ENCODE measurements around the gene PPP5C.
A peak's percentile ranks its signal among the peaks of the same experiment; 100 is the strongest.

PPP5C gene

GRCh38 chr19:46367426-46367825 lies 20.5 kb downstream of the PPP5C start:
- TF ChIP-seq CTCF (IDR thresholded peaks at IDR 0.05; ENCODE audit: poor library complexity, severe bottlenecking) = no peak
- no peak for ATAC-seq (ENCODE audit: low read depth)
- H3K27ac ChIP-seq (ENCODE audit: poor library complexity, severe bottlenecking) = no peak overlapping the region
- peaks cover 28% of the 10 kb centered on the region for H3K4me1 ChIP-seq (ENCODE audit: insufficient read depth, poor library complexity, severe bottlenecking)
- no peak overlapping the region for H3K4me3 ChIP-seq (ENCODE audit: severe bottlenecking)
- H3K36me3 ChIP-seq (ENCODE audit: low read depth) = peaks cover 80% of the 10 kb centered on the region
- no peaks in the 10 kb centered on the region for H3K27me3 ChIP-seq (ENCODE audit: insufficient read depth, poor library complexity, severe bottlenecking)
- DNase-seq (ENCODE audit: low spot score) = no peak
- H3K9me3 ChIP-seq (ENCODE audit: severe bottlenecking) = no peaks in the 10 kb centered on the region

- Histone ChIP-seq H3K4me1 (ENCODE audit: insufficient read depth, poor library complexity, severe bottlenecking) (peaks cover 35% of the 10 kb centered on the region), H3K27me3 (ENCODE audit: insufficient read depth, poor library complexity, severe bottlenecking) (no peaks in the 10 kb centered on the region), H3K36me3 (ENCODE audit: low read depth) (peaks cover 76% of the 10 kb centered on the region), H3K4me3 (ENCODE audit: severe bottlenecking) (no peak overlapping the region), H3K9me3 (ENCODE audit: severe bottlenecking) (no peaks in the 10 kb centered on the region), H3K27ac (ENCODE audit: poor library complexity, severe bottlenecking) (no peak overlapping the region)
- no peak for TF ChIP-seq CTCF (IDR thresholded peaks at IDR 0.05; ENCODE audit: poor library complexity, severe bottlenecking)
- ATAC-seq (ENCODE audit: low read depth) = no peak
- DNase-seq (ENCODE audit: low spot score) = no peak
These were observed 21.2 kb downstream of the PPP5C start for GRCh38 chr19:46368116-46368515.

- Histone ChIP-seq H3K9me3 (ENCODE audit: severe bottlenecking) (no peaks in the 10 kb centered on the region), H3K4me1 (ENCODE audit: insufficient read depth, poor library complexity, severe bottlenecking) (peaks cover 43% of the 10 kb centered on the region), H3K4me3 (ENCODE audit: severe bottlenecking) (no peak overlapping the region), H3K36me3 (ENCODE audit: low read depth) (peaks cover 60% of the 10 kb centered on the region), H3K27ac (ENCODE audit: poor library complexity, severe bottlenecking) (peak overlapping the region; percentile 97), H3K27me3 (ENCODE audit: insufficient read depth, poor library complexity, severe bottlenecking) (no peaks in the 10 kb centered on the region)
- DNase-seq (ENCODE audit: low spot score) = no peak
- no peak for TF ChIP-seq CTCF (IDR thresholded peaks at IDR 0.05; ENCODE audit: poor library complexity, severe bottlenecking)
- no peak for ATAC-seq (ENCODE audit: low read depth)
These were observed 22.9 kb downstream of the PPP5C start for GRCh38 chr19:46369817-46370216.

GRCh38 chr19:46371371-46371901 lies 24.5 kb downstream of the PPP5C start:
- TF ChIP-seq CTCF (IDR thresholded peaks at IDR 0.05; ENCODE audit: poor library complexity, severe bottlenecking) = no peak
- no peak for ATAC-seq (ENCODE audit: low read depth)
- Histone ChIP-seq H3K36me3 (ENCODE audit: low read depth) (peaks cover 56% of the 10 kb centered on the region), H3K27ac (ENCODE audit: poor library complexity, severe bottlenecking) (peak overlapping the region; percentile 97), H3K9me3 (ENCODE audit: severe bottlenecking) (no peaks in the 10 kb centered on the region), H3K4me1 (ENCODE audit: insufficient read depth, poor library complexity, severe bottlenecking) (peaks cover 43% of the 10 kb centered on the region), H3K4me3 (ENCODE audit: severe bottlenecking) (no peak overlapping the region), H3K27me3 (ENCODE audit: insufficient read depth, poor library complexity, severe bottlenecking) (no peaks in the 10 kb centered on the region)
- no peak for DNase-seq (ENCODE audit: low spot score)

- peaks cover 43% of the 10 kb centered on the region for H3K4me1 ChIP-seq (ENCODE audit: insufficient read depth, poor library complexity, severe bottlenecking)
- H3K9me3 ChIP-seq (ENCODE audit: severe bottlenecking) = no peaks in the 10 kb centered on the region
- DNase-seq (ENCODE audit: low spot score) (peak; percentile 65), ATAC-seq (ENCODE audit: low read depth) (peak; percentile 16)
- TF ChIP-seq CTCF (IDR thresholded peaks at IDR 0.05; ENCODE audit: poor library complexity, severe bottlenecking) = peak; percentile 53
- no peak overlapping the region for H3K4me3 ChIP-seq (ENCODE audit: severe bottlenecking)
- no peaks in the 10 kb centered on the region for H3K27me3 ChIP-seq (ENCODE audit: insufficient read depth, poor library complexity, severe bottlenecking)
- peak overlapping the region; percentile 97 for H3K27ac ChIP-seq (ENCODE audit: poor library complexity, severe bottlenecking)
- peaks cover 58% of the 10 kb centered on the region for H3K36me3 ChIP-seq (ENCODE audit: low read depth)
These were observed 26.1 kb downstream of the PPP5C start for GRCh38 chr19:46372901-46373490.
